ENCODE measurements around the gene ZSCAN31. TPM values are rescaled to one million over a fixed set of nuclear protein-coding genes. Genes with fewer than 3 reads are reported as not detected.
A peak's percentile ranks its signal among the peaks of the same experiment; 100 is the strongest.
"Not testable (repeated sequence)": the region's sequence is repeated elsewhere in the genome, so short reads cannot be mapped to it uniquely, and the experiment has no call there.

Gene ZSCAN31
- total RNA-seq, 1 donor, result 19.9 TPM

DNA sequence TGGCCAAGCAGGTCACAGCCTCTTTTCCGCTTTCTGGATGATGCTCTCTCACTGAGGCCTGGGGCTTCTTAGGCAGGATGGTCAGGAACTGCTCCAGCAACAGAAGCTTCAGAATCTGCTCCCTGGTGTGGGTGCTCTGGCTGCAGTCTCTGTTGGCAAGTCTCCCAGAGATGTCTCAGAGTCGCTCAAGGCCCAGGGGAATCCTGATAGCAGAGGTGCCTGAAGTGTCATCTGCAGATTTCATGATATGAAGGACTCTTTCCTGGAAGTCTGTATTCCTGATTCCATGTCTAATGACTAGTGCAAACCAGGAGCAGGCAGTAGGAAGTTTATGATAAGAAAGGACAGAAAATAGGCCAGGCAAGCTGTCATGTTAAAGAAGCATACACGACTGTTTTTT is 20.3 kb downstream of the ZSCAN31 start:
- Histone ChIP-seq H3K9me3 (ENCODE audit: low read depth, low read length) (no peaks in the 10 kb centered on the region), H2AFZ (ENCODE audit: low read length) (no peak overlapping the region), H4K20me1 (ENCODE audit: insufficient read depth, low read length) (no peaks in the 10 kb centered on the region), H3K36me3 (ENCODE audit: insufficient read depth, low read length) (no peaks in the 10 kb centered on the region), H3K27ac (ENCODE audit: low read depth, low read length) (no peak overlapping the region), H3K4me2 (ENCODE audit: insufficient read depth, low read length) (no peak overlapping the region), H3K4me3 (ENCODE audit: insufficient read depth, low read length) (no peak overlapping the region), H3K79me2 (ENCODE audit: insufficient read depth, low read length) (no peaks in the 10 kb centered on the region), H3K4me1 (ENCODE audit: insufficient read depth, low read length) (no peaks in the 10 kb centered on the region), H3K27me3 (ENCODE audit: insufficient read depth, low read length) (no peaks in the 10 kb centered on the region)
- DNase-seq (ENCODE audit: insufficient read length, low spot score, missing footprints), result peak; percentile 46
- TF ChIP-seq, protein P1, sequence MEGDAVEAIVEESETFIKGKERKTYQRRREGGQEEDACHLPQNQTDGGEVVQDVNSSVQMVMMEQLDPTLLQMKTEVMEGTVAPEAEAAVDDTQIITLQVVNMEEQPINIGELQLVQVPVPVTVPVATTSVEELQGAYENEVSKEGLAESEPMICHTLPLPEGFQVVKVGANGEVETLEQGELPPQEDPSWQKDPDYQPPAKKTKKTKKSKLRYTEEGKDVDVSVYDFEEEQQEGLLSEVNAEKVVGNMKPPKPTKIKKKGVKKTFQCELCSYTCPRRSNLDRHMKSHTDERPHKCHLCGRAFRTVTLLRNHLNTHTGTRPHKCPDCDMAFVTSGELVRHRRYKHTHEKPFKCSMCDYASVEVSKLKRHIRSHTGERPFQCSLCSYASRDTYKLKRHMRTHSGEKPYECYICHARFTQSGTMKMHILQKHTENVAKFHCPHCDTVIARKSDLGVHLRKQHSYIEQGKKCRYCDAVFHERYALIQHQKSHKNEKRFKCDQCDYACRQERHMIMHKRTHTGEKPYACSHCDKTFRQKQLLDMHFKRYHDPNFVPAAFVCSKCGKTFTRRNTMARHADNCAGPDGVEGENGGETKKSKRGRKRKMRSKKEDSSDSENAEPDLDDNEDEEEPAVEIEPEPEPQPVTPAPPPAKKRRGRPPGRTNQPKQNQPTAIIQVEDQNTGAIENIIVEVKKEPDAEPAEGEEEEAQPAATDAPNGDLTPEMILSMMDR (IDR thresholded peaks at IDR 0.05; ENCODE audit: extremely low read depth, low read depth, low read length), result no peak

- Histone ChIP-seq H3K36me3 (ENCODE audit: insufficient read depth, low read length) (no peaks in the 10 kb centered on the region), H3K4me3 (ENCODE audit: insufficient read depth, low read length) (no peak overlapping the region), H2AFZ (ENCODE audit: low read length) (no peak overlapping the region), H3K4me2 (ENCODE audit: insufficient read depth, low read length) (no peak overlapping the region), H3K79me2 (ENCODE audit: insufficient read depth, low read length) (no peaks in the 10 kb centered on the region), H3K27ac (ENCODE audit: low read depth, low read length) (no peak overlapping the region), H3K4me1 (ENCODE audit: insufficient read depth, low read length) (no peaks in the 10 kb centered on the region), H3K27me3 (ENCODE audit: insufficient read depth, low read length) (no peaks in the 10 kb centered on the region), H4K20me1 (ENCODE audit: insufficient read depth, low read length) (no peaks in the 10 kb centered on the region), H3K9me3 (ENCODE audit: low read depth, low read length) (no peaks in the 10 kb centered on the region)
- TF ChIP-seq, protein P1 (IDR thresholded peaks at IDR 0.05; ENCODE audit: extremely low read depth, low read depth, low read length), result no peak
- DNase-seq (ENCODE audit: insufficient read length, low spot score, missing footprints), result no peak
Measured at GRCh38 chr6:28312939-28313338, 23.0 kb downstream of the ZSCAN31 start.

DNA sequence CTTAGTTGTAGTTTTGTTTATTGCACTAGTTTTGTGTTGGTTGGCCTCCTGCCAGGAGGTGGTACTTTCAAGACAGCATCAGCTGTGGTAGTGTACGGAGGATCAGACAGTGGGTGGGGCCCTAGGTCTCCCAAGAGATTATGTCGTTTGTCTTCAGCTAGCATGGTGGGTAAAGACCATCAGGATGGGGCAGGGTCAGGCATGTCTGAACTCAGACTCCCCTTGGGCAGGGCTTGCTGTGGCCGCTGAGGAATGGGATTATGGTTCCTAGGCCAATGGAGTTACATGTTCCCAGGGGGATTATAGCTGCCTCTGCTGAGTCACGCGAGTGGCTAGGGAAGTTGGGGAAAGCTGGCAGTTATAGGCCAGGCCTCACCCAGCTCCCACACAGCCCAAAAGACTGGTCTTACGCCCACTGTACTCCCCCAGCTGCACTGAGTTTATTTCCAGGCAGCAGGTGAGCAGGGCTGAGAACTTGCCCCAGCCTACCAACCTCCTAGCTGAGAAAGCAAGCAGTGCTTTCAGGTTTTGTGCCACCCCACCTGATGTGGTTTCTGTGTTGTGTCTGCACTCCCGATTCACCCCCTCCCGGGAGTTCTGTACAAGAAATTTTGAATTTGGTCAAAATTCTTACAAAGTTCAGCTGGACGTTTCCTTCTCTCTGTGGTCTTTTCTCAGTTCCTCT is 24.7 kb downstream of the ZSCAN31 start:
- no peaks in the 10 kb centered on the region for H3K36me3 ChIP-seq (ENCODE audit: insufficient read depth, low read length)
- no peaks in the 10 kb centered on the region for H3K9me3 ChIP-seq (ENCODE audit: low read depth, low read length)
- no peaks in the 10 kb centered on the region for H3K27me3 ChIP-seq (ENCODE audit: insufficient read depth, low read length)
- H3K79me2 ChIP-seq (ENCODE audit: insufficient read depth, low read length), result no peaks in the 10 kb centered on the region
- H3K27ac ChIP-seq (ENCODE audit: low read depth, low read length), result no peak overlapping the region
- no peak overlapping the region for H2AFZ ChIP-seq (ENCODE audit: low read length)
- H3K4me2 ChIP-seq (ENCODE audit: insufficient read depth, low read length), result no peak overlapping the region
- no peak overlapping the region for H3K4me3 ChIP-seq (ENCODE audit: insufficient read depth, low read length)
- TF ChIP-seq, protein P1 (IDR thresholded peaks at IDR 0.05; ENCODE audit: extremely low read depth, low read depth, low read length), result no peak
- no peak for DNase-seq (ENCODE audit: insufficient read length, low spot score, missing footprints)
- no peaks in the 10 kb centered on the region for H3K4me1 ChIP-seq (ENCODE audit: insufficient read depth, low read length)
- H4K20me1 ChIP-seq (ENCODE audit: insufficient read depth, low read length), result no peaks in the 10 kb centered on the region

DNA sequence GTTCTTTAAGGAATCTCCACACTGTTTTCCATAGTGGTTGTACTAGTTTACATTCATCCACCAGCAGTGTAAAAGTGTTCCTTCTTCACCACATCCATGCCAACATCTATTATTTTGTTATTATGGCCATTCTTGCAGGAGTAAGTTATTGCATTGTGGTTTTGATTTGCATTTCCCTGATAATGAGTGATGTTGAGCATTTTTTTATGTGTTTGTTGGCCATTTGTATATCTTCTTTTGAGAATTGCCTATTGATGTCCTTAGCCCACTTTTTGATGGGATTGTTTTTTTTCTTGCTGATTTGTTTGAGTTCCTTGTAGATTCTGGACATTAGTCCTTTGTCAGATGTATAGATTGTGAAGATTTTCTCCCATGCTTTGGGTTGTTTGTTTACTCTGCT is 29.6 kb downstream of the ZSCAN31 start:
- not testable (repeated sequence) for H3K4me3 ChIP-seq (ENCODE audit: insufficient read depth, low read length); H3K79me2 ChIP-seq (ENCODE audit: insufficient read depth, low read length); DNase-seq (ENCODE audit: insufficient read length, low spot score, missing footprints); H2AFZ ChIP-seq (ENCODE audit: low read length); H4K20me1 ChIP-seq (ENCODE audit: insufficient read depth, low read length); H3K4me1 ChIP-seq (ENCODE audit: insufficient read depth, low read length); H3K4me2 ChIP-seq (ENCODE audit: insufficient read depth, low read length); H3K9me3 ChIP-seq (ENCODE audit: low read depth, low read length); H3K27ac ChIP-seq (ENCODE audit: low read depth, low read length); H3K27me3 ChIP-seq (ENCODE audit: insufficient read depth, low read length); H3K36me3 ChIP-seq (ENCODE audit: insufficient read depth, low read length)
